OCI-LY1 (cell line): ENCODE measurements around the gene TTC28.
"Not testable (repeated sequence)": the region's sequence is repeated elsewhere in the genome, so short reads cannot be mapped to it uniquely, and the experiment has no call there.

Source experiments
- CTCF ChIP-seq: fragments of 200-600 bp; sonication (generic), shearing (Covaris generic); IDR thresholded peaks from 2 replicates; pipeline ENCODE4 v1.5.1; 2017; ENCODE audit warnings: mild to moderate bottlenecking, antibody characterized with exemption, low read length, moderate library complexity, mixed read lengths
- EZH2 ChIP-seq: fragments of 200-600 bp; sonication (generic), shearing (Covaris generic); IDR thresholded peaks from 2 replicates; pipeline ENCODE4 v1.8.0; 2017; ENCODE audit warnings: borderline replicate concordance, mixed run types, mild to moderate bottlenecking, antibody characterized with exemption, low read length, moderate library complexity, mixed read lengths

- not testable (repeated sequence) for TF ChIP-seq CTCF, EZH2
Observed at GRCh38 chr22:28364105-28364504, 315.5 kb downstream of the TTC28 start.
